ENCODE data around the gene DDR2.
A peak's percentile ranks its signal among the peaks of the same experiment; 100 is the strongest.
"Not testable (repeated sequence)": the region's sequence is repeated elsewhere in the genome, so short reads cannot be mapped to it uniquely, and the experiment has no call there.

DDR2 gene

DNA sequence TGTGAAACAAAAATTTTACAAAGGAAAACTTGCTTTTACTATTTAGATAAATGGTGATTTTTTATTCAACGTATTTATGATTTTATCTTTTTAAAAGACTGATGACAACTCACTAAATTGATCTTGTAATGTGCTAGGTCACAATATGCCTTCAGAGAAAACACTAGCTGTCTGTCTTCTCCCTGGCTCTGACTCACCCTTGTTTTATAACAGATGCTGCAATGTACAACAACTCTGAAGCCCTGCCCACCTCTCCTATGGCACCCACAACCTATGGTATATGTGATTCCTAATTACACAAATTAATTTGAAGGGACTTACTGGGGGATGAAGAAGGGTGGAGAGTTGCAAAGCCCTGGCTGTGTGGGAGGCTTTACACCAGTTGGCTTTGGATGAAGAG lies 133.5 kb downstream of the DDR2 start:
- DNase-seq (ENCODE audit: low read depth in 2 of 2), result no peak

DNA sequence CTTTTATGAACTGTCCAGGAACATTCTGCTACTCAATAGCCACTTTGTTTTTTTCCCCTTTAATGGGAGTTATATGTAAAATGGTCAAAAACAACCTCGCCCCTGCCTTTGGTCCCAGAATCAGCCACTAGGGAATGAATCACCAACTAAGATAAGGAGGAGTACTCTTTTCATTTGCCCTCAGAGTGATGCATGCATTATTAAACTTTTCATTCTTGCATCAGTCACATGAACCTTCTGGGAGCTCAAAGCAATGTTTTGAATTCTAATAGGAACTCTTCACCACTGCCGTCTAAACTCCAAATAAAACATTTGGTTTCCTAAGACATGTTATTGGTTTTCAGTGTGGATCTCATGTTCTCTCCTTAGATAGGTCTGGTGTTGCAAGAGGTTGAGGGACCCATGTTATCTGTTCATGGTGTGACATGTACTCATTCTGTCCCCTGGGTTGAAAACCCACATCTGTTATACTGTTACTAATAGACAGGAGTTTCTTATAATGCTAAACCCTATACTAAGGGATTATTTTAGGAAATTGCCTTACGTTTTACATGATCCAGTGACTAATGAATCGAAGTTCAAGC lies 140.4 kb downstream of the DDR2 start:
- no peak for DNase-seq (ENCODE audit: low read depth in 2 of 2)

DNA sequence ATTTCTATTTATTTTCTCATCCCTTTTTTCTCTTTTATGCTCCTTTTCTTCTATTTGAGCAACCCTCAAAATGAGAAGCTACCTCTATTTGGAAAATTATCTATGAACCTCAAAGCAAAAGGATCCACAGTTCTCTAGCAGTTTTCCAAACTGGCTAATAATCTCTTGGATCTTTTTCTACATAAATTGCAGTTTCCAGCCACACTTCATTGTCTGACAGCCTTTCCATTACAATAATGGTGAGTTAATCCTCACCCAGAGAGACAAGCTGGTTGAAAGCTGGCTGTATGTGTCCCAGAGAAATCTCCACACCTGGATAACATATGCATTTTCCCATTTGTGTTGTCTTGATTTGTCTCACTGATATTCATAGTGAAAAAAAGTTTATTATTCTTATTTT lies 141.7 kb downstream of the DDR2 start:
- DNase-seq (ENCODE audit: low read depth in 2 of 2), result no peak

DNA sequence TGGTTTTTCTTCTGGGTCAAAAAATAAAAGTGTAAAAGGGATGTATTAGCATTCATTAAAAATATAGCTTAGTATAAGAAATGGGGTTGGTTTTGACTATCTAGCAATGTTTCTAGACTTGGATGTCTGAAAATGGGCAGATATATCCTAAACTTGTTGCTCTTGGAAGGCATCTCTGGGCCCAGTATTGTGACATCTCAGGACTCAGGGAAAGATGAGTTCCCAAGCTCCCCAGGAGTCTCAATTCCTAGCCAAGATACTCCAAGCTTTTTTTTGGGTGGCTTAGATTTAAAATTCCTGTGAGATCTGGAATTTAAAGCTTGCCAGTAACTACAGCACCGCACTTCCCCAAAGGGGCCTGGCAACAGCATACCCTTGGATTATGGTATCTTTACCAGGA lies 146.8 kb downstream of the DDR2 start:
- no peak for DNase-seq (ENCODE audit: low read depth in 2 of 2)

DNA sequence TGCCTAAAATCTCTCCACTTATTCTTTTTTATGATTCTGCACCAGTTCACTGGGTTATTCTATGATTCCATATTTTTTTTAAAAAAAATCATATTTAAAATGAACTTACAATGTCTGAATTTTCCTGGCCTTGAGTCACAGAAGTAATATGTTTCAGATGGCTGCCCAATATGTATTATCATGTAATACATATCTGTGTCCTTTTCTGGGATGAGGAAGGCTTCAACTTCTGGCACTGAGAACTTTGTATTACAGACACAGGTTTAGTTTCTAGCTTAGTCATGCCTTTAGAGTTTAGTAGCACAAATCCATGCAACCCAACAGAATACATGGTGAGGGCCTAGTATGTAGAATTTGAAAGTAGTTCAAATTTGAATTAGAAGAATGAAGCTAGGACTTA lies 150.4 kb downstream of the DDR2 start:
- no peak for DNase-seq (ENCODE audit: low read depth in 2 of 2)

DNA sequence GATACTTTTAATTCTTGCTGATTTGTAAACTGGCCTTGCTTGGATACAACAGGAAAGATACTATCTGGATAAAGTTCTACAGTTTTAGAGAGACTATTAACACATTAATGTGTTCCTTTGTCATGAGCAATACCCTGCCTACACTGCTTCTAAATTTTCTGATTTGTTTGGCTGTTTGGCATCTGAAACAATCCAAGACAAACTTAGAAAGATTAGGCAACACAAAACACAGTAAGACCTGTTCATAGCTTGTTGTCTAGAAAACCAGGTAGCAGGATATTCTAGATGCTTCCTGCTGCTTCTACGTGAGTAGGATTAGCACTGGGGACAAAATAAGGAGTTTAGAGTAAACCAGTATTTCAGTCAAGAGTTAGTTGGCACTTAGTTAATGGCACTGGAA lies 152.7 kb downstream of the DDR2 start:
- not testable (repeated sequence) for DNase-seq (ENCODE audit: low read depth in 2 of 2)

DNA sequence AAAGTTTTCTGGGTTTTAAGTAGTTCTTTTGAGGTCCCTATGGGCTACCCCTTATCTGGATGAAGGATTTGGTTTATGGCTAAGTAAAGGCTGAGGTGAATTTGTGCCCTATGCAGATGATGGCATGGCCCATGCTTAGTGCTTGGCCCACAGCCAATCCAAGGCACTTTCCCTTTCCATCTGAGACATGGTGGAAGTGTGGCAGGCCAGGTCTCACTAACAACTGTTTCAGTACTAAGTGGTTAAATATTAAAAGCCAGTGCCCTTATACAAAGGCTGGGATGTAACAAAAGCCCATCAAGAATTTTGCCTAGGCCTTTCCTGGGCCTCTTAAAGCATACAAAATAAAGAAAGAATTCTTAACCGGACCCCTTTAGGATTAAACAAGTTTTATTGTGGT lies 156.5 kb downstream of the DDR2 start:
- not testable (repeated sequence) for DNase-seq (ENCODE audit: low read depth in 2 of 2)

DNA sequence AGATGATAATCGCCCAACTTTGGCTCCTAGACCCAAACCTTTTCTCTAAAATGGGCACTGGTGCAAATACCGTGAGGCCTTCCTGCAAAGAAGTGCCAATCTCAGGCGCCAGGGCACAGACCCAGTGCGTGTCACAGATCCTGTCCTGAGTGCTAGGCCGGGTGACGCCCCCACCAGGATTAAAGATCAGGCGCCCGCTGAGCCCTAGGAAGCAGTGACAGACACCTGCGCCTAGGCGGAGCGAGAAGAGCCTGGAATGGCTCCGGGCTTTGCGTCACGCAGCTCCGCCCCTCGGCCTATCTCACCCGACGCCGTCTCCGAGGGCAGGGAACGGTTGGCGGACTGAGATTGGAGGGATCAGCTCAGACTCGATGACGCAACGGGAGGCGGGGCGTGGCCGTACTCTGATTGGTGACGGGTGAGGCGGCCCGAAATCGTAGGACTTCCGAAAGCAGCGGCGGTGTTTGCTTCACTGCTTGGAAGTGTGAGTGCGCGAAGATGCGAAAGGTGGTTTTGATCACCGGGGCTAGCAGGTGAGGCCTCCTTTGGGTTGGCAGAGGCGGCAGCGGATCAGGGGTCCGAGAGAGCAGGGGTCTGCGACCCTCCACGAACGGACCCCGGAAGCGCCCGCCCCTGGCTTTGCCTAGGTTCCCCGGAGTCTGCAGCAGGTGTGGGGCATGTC lies 158.2 kb downstream of the DDR2 start, which contains the start of gene HSD17B7:
Gene HSD17B7 (plus strand): TSS at position 400 of the 682 bp plus-strand sequence. CDS start 99 bp downstream, at position 499.
- DNase-seq (ENCODE audit: low read depth in 2 of 2), result peak; percentile 55 to 62

DNA sequence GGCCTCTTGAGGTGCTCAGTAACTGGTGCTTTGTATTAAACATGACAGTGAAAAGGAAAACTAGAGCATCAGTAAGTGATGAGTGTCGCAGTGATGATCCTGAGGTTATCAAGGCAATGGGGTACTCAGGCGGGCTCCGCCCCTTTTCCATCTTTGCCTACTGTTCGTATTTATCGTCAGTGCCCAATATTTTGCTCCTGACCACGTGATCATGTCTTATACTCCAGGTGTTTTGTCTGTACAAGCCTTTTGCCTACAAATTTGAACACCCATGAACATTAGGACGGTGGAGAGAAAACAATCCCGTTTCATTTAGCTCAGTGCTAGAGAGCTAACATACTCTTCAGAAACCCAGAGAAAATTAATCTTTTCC lies 158.7 kb downstream of the DDR2 start:
- DNase-seq (ENCODE audit: low read depth in 2 of 2), result not testable (repeated sequence)

DNA sequence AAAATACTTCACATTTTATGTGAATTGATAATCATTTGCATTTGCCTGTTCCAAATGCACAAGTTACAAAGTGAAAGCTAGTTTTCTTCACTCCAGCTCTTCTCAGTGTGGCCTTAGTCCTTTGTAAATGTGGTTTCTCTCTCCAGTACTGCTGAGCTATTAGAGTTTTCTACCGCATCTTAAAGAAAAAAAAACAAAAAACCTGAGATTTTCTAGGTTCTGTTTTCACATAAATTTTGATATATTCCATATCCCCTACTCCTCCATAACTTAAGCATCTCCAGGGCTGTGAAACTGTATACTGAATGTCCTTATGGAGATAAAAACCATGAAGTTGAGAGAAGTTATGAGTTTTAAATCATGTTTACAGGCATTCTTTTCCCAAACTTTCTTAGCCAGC lies 162.0 kb downstream of the DDR2 start:
- DNase-seq (ENCODE audit: low read depth in 2 of 2), result not testable (repeated sequence)

DNA sequence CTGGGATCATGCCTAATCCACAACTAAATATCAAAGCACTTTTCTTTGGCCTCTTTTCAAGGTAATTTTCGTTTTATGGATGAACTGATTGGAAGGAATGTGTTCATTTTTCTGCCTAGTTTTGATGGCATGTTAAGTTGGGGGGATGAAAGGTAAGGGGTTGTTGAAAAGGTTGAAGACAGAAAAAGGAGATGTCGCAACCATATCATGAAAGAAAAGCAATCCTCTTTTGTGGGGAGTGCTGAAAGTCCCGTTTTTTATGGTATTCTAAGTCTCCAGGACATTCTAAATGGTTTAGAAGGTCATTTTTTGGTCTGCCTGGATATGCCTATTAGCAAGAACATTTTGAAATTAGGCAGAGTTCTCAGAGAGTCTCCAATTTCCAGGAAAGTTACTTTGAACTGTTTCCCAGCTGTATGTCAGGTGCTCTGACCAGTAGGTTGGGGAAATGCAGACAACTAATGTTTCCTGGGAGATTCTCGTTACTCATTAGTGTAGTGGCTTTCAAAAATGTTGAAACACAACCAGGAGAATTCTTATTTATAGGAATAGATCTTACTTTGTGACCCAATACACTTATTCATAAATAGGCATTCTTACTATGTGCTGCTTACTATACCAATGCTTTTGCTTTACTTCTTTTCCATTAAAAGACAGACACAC lies 164.5 kb downstream of the DDR2 start:
- DNase-seq (ENCODE audit: low read depth in 2 of 2), result not testable (repeated sequence)

DNA sequence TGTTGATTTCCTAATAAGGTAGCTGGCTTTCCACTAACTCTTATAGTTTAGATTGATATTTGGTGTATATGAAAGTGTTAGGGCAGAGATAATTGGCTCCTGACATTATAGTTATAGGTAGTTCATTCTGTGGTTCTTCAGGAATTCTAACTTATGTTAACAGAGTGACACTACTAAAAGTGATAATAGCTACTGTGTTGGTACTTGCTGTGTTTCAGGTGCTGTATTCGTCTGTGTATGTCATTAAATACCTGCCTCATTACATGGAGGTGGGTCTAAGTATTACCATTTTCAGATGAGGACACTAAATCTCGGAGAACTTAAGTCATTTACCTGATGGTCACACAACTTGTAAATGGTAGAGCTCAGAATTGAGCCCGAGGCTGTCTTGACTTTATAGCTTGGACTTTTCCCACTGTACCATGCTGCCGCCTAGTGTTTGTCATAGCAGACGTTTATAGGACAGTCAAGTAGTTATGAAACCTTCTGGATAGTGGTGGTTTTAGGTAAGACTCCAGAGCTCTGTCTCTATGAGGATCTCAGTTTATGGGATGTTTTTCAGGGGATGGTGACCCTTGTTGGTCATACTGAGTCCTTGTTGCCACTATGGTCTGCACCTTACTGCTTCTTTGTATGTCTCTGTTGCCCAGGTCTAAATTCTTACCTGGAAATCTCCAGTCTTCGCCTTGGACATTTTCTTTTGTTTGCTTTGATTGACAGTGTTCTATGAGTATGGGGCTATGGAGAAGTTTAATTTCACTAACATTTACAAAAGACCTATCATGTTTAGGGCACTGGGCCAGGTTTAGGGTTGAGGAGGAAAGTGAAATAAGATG lies 167.9 kb downstream of the DDR2 start:
- DNase-seq (ENCODE audit: low read depth in 2 of 2), result not testable (repeated sequence)

DNA sequence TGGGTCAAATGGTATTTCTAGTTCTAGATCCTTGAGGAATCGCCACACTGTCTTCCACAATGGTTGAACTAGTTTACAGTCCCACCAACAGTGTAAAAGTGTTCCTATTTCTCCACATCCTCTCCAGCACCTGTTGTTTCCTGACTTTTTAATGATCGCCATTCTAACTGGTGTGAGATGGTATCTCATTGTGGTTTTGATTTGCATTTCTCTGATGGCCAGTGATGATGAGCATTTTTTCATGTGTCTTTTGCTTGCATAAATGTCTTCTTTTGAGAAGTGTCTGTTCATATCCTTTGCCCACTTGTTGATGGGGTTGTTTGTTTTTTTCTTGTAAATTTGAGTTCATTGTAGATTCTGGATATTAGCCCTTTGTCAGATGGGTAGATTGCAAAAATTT lies 175.2 kb downstream of the DDR2 start:
- not testable (repeated sequence) for DNase-seq (ENCODE audit: low read depth in 2 of 2)

DNA sequence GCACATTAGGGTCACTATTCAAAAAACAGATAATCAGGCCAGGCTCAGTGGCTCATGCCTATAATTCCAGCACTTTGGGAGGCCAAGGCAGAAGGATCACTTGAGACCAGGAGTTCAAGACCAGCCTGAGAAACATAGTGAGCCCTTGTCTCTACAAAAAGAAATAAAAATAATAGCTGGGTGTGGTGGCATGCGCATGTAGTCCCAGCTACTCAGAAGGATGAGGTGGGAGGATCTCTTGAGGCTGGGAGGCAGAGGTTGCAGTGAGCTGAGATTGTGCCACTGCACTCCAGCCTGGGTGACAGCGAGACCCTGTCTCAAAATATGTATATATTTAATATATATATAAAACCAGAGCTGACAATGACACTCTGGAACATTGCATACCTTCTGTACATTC lies 180.1 kb downstream of the DDR2 start:
- DNase-seq (ENCODE audit: low read depth in 2 of 2), result not testable (repeated sequence)

DNA sequence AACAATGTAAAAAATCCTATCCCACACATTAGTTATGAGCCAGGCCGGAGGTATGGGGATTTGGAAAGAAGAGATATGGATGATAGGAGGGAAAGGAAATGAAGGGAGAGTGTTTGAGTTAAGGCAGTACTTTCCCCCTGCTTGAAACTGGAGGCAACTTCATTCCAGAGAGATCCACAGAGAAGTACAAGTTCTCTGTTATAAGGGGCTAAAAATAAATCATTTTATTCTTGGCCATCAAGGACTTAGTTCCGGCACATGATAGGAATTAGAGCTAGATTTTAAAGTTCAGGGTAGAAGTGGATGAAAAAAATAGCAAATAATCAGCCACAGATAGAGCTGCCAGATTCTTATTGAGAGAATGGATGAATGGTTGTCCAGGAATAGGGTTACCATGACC lies 185.9 kb downstream of the DDR2 start:
- not testable (repeated sequence) for DNase-seq (ENCODE audit: low read depth in 2 of 2)

DNA sequence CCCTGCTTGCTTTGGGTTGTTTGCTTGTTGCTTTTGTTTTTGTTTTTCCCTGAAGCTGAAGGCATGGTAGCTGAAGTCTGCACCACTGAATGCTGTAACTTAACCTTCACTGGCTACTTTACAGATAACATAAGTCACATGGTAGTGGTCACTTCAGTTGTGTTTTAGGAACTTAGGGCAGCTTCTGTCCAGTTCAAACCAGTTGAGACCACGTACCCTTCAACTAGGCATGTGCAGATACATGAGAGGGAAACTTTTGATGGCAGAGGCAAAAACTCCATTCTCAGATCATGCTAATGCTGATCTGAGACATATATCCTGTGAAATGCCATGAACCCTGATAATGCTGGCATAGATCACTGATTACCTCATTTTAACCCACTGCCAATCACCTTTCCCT lies 186.4 kb downstream of the DDR2 start:
- DNase-seq (ENCODE audit: low read depth in 2 of 2), result not testable (repeated sequence)

DNA sequence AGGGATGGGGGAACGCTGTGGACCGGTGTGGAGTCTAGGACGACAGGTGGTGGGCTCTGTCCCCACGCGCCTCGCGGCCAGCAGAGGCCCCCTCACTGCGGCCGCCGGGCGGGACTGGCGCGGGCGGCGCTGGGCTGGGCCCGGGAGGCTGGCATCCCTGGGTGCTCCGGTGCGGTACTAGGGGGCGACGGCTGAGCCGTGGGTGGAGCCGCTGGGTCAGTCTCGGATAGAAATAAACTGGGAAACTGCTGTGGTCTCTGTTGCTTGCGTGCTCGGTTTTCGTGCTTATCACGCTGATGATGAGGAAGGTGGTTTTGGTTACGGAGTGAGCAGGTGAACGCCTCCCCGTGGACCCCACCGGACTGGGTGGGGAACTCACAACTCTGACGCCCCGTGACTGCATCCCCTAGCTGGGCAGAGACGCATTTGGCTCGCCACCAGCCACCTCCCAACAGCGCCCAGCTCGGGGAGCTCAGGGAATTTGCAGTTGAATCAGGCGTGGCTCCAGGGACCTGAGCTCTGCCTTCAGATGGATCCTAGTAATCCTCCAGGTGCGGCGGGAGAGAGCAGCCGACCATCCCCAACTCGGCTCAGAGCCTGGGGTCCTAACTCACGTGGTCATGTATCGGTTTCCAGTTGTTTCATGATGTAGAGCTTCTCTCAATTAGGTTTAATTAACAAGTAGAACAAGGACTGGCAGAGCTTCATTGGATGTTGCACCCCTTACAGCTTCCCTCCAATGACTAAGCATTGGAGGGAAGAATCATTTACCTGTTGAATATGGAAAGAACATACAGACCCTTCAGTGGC lies 190.3 kb downstream of the DDR2 start:
- DNase-seq (ENCODE audit: low read depth in 2 of 2), result no peak

DNA sequence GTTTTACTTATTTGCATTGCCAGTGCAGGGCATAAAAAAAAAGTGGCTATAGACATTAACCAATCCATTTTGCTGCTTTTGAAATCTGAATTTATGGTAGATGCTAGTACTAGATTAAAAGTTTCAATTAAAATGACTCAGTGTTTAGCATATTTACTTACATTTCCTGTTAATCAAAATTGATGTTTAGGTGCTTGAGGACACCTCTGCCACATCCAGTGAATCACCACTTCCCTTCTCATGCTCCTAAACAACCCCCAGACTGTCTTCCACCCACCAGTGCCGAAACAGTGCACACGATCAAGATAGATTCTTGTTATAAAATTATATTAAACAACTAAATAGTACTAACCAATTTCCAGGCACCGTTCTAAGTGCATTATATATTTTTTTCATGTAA lies 191.0 kb downstream of the DDR2 start:
- no peak for DNase-seq (ENCODE audit: low read depth in 2 of 2)

DNA sequence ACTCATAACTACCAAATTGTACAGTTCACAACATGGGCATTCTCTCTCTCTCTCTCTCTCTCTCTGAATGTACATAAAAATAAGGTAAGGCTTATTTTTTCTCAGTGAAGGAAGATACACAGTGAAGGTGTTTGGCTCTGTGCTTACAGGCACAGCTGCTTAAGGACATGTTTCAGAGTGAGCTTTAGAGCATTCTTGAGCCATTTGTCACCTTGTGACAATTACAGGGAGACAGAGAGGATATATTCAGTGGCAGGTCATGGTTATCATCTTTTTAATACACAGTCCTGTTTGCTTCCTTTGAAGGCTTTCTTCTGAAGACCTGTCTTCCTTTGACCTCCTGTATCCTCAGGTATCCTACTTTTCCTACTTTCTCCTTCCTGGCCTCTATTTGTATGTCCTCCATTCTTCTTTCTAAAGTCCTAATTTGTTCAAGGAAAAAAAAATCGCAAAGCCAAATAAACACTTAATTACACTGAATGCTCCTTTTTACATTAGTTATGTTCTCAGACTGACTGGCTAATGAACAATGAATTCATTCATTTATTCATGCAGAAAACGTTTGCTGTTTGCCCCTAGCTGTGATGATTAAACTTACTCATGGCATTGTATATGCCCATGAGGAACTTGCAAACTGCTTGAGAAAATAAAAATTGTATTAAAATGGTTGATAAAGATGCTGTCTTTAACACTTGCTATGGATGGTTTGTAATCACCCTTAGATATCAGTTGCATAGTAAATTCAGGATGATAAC lies 191.7 kb downstream of the DDR2 start:
- DNase-seq (ENCODE audit: low read depth in 2 of 2), result no peak

DNA sequence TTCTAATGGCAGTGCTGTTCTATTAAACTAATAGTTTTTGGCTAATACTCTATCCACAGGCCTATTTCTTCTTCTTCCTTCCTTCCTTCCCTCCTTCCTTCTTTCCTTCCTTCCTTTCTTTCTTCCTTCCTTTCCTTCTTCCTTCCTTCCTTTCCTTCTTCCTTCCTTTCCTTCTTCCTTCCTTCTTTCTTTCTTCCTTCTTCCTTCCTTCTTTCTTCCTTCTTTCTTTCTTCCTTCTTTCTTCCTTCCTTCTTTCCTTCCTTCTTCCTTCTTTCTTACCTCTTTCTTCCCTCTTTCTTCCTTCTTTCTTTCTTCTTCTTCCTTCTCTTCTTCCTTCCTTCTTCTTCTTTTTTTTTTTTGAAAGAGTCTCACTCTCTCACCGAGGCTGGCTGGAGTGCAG lies 197.0 kb downstream of the DDR2 start:
- DNase-seq (ENCODE audit: low read depth in 2 of 2), result no peak

DNA sequence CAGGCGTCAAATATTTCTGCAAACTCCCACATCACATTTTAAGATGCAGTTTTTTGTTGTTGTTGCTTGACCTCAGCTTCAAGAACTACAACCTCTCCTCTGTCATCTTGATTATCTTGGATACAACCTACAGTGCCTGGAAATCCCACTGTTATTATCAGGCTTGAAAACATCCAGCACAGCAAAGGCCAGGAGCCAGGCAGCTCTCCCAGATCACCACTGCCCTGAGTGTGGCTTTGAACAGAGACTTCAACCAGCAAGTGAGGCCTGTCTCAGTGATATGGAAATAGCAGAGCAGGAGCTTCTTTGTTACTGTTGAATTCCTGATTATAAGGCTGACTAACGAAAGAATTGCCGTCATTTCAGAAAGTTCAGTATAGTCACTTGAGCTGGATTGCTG lies 200.2 kb downstream of the DDR2 start:
- DNase-seq (ENCODE audit: low read depth in 2 of 2), result no peak
